K562 (cell line): ENCODE results near the gene DNAJC17. TPM values are rescaled to one million over a fixed set of nuclear protein-coding genes. Genes with fewer than 3 reads are reported as not detected.

Experiments
- MYNN ChIP-seq, 2 experiments: sonication (generic); formaldehyde crosslinking in 1 of 2; IDR thresholded peaks; 2 replicates each; pipeline versions ENCODE4 v1.5.0 to v1.6.1; 2016 to 2020; ENCODE audit warnings: antibody characterized with exemption in 1 of 2, missing genetic modification reagents in 1 of 2
- VEZF1 ChIP-seq: fragments of 200-800 bp; sonication (Bioruptor generic); IDR thresholded peaks from 2 replicates; pipeline ENCODE4 v1.6.1; 2017; ENCODE audit warnings: missing genetic modification characterization, missing compliant biosample characterization
- ZFPM2 ChIP-seq: fragments of 250-450 bp; sonication (Bioruptor Pico); IDR thresholded peaks from 2 replicates; pipeline ENCODE4 v1.5.1; 2022; ENCODE audit warnings: mild to moderate bottlenecking
- ZNF561 ChIP-seq: fragments of 450-650 bp; formaldehyde crosslinking; conservative IDR thresholded peaks from 2 replicates; pipeline ENCODE4 v1.4.0; 2020; ENCODE audit warnings: mild to moderate bottlenecking, moderate library complexity
- polyA plus RNA-seq, 8 experiments: library from polyadenylated mRNA; depleted of rRNA in 4 of 8; stranded (reverse) in 5 of 8; unstranded in 3 of 8; fragments of >200 nt; fragmentation: Nextera tagmentation in 2 of 8; fragmentation: Illumina TruSeq in 1 of 8; extraction: Ambion mirVana in 2 of 8; extraction: Trizol in 1 of 8; gene quantifications; 2 replicates each; pipeline versions ENCODE4 v1.2.1 to v1.2.3, GENCODE V29; 2011 to 2014; ENCODE audit warnings: inconsistent platforms in 1 of 8, missing spikeins in 1 of 8
- total RNA-seq, 7 experiments: library from RNA; depleted of rRNA in 6 of 7; stranded (reverse); fragments of >200 nt in 6 of 7; fragmentation: Illumina TruSeq in 2 of 7; extraction: Trizol in 2 of 7; gene quantifications; 2 replicates each; pipeline versions ENCODE4 v1.2.1 to v1.2.3, GENCODE V29; 2011 to 2021; ENCODE audit warnings: low replicate concordance in 1 of 7
- TF ChIP-seq, protein P1 (sequence below): sonication (generic); formaldehyde crosslinking; IDR thresholded peaks from 2 replicates; pipeline ENCODE4 v1.8.0; 2022; ENCODE audit warnings: missing genetic modification reagents, mild to moderate bottlenecking, borderline replicate concordance

The DNAJC17 gene
- total and polyA plus RNA-seq, 9 of the 15 experiments (the other 6 are each of a cell fraction or from before 2014, with no cell fraction given), result 2.4 to 79.4 (median 44.2) TPM

DNA sequence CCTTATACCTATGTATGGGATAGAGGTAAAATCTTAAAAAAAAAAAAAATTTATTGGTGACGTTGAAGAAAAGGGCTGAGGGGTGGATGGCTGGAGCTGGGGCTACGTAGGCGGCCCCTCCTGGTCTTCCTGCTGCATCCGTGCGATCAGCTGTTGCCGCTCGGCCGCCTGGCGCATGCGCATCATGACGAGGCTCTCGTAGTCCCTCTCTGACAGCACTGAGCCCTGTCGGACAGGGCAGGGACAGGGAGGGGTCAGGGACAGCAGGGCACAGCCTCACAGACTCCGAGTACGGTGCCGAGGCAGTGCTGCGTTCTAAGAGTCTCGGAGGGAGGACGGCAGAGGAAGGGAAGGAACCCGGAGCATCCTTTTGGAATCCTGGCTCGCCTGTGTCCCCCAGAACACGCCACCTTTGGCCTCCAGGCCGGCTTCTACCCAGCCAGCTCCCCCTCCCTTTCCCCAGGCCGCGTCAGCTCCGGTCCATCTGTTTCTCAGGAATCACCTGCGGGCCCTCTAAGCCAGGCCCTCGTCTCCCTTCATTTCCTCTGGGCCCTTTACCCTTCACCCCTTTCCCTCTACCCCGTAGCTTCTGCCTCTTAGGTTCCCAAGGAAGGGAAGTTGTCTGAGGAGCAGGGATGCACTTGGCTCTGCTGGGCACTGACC lies 39.3 kb downstream of the DNAJC17 start (continued):
- no peak for TF ChIP-seq VEZF1 (CRISPR knock-in tag)
- TF ChIP-seq, protein P1, sequence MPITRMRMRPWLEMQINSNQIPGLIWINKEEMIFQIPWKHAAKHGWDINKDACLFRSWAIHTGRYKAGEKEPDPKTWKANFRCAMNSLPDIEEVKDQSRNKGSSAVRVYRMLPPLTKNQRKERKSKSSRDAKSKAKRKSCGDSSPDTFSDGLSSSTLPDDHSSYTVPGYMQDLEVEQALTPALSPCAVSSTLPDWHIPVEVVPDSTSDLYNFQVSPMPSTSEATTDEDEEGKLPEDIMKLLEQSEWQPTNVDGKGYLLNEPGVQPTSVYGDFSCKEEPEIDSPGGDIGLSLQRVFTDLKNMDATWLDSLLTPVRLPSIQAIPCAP, result no peak
- TF ChIP-seq ZNF561, result no peak
- TF ChIP-seq ZFPM2 (CRISPR knock-in tag), result no peak
- no peak for TF ChIP-seq MYNN (IDR thresholded peaks at IDR 0.05)
- TF ChIP-seq MYNN (CRISPR knock-in tag; IDR thresholded peaks at IDR 0.05), result no peak
